GM12872 (cell line): ENCODE data around the gene CHST11.

Experiments used
- TF ChIP-seq, protein P1 (sequence below): IDR thresholded peaks from 3 replicates; pipeline ENCODE4 v1.5.1; 2011; ENCODE audit warnings: low read depth, mild to moderate bottlenecking, low read length, moderate library complexity; ENCODE audit not compliant: insufficient read depth

The CHST11 gene

DNA sequence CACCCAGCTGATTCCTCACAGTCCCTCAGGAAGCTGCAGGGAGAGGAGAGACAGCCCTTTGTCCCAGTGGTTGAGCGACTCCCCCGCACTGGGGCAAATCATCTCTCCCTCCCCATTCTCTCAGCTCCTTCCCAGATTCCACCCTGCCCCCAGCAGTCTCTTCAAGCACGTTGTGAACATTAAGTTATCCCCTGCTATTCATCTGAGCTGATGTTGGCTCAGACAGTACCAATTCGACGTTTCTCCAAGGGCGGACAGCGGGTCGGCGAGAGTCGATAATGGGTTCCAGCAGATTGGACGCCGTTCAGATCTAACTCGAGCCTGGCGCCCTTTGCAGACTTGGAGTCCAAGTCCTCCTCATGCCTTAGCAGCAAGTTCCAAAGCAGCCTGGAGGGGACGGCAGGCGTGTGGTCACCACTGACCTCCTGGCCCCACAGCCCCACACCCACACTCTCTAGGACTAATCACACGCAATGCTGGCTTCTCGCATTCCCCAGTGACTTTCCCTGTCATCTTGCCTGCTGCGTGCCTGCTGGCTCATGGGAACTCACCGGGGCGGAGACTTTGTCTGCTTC lies 245.9 kb downstream of the CHST11 start:
- TF ChIP-seq, protein P1, sequence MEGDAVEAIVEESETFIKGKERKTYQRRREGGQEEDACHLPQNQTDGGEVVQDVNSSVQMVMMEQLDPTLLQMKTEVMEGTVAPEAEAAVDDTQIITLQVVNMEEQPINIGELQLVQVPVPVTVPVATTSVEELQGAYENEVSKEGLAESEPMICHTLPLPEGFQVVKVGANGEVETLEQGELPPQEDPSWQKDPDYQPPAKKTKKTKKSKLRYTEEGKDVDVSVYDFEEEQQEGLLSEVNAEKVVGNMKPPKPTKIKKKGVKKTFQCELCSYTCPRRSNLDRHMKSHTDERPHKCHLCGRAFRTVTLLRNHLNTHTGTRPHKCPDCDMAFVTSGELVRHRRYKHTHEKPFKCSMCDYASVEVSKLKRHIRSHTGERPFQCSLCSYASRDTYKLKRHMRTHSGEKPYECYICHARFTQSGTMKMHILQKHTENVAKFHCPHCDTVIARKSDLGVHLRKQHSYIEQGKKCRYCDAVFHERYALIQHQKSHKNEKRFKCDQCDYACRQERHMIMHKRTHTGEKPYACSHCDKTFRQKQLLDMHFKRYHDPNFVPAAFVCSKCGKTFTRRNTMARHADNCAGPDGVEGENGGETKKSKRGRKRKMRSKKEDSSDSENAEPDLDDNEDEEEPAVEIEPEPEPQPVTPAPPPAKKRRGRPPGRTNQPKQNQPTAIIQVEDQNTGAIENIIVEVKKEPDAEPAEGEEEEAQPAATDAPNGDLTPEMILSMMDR = no peak

- TF ChIP-seq, protein P1 = no peak
Measured at GRCh38 chr12:104703372-104703771, 246.6 kb downstream of the CHST11 start.

DNA sequence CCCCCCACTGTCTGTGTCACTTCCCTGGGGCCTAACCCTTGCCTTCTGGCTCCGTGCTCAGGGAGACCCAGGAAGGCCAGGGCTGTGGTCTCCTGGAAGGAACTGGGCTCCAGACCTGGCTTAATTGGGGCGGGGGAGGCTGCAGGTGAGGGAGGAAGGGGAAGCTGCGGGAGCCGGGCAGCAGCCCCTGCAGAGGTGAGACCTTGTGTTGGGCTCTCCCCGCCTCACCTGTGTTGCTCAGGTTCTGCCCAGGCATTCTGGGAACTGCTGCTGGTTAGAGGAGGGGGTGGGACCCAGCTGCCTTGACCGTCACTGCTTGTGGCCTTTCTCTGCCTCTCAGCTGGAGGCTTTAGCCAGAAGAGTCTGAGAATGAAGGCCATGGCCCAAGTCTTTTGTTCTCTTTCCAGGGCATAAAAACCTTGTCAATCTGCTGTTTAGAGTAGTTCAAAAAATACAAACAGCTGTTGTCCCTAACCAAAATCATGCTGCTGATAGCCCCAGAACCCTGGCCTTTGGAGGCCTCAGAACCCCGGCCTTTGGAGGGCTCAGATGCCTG lies 247.6 kb downstream of the CHST11 start:
- TF ChIP-seq, protein P1 = no peak

- TF ChIP-seq, protein P1 = no peak
Measured at GRCh38 chr12:104707194-104707593, 250.4 kb downstream of the CHST11 start.

- TF ChIP-seq, protein P1 = no peak
Measured at GRCh38 chr12:104707794-104708558, 251.2 kb downstream of the CHST11 start.

DNA sequence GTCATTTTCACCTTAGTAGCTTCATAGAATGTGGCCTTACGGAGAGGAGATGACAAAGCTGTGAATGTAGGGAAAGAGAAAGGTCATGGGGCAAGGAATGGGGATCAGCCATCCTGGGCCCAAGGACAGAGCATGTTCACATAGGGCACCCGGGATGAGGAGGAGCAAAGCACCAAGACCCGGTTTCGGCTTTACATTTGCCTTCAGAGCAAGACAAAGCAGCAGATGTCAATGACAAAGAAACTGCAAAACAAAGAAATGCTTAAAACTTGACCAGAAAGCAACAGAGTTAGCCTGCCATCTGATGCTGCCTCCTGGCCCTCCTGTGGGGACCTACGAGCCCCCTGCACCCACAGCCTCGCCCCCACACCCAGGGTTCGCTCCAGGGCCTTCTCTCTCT lies 252.1 kb downstream of the CHST11 start:
- TF ChIP-seq, protein P1 = no peak

DNA sequence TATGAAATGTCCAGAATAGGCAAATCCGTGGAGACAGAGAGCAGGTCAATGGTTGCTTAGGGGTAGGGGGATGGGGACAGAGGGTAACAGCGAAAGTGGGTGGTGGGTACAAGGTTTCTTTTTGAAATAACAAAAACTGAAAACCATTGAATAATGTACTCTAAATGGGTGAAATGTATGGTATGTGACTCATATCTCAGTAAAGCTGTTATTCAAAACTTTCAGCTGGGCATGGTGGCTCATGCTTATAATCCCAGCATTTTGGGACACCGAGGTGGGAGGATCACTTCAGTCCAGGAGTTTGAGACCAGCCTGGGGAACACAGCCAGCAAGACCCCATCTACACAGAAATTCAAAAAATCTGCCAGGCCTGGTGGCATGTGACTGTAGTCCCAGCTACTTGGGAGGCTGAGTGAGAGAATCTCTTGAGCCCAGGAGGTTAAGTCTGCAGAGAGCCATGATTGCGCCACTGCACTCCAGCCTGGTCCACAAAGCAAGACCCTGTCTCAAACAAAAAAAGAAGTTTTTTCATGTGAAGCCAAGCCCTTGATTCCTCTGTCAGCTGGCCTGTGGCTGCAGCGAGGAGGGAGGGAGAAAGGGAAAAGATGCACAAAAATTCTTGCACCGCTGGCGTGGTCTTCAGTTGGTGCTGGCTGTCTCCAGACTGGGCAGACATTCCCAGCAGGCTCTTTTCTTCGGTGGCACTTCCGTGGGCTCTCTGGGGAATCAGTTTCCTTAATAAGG lies 253.1 kb downstream of the CHST11 start:
- TF ChIP-seq, protein P1 = no peak
